Upper lobe of left lung (tissue), 4 donors: Measurements from ENCODE around the gene PTEN.
"Not testable (repeated sequence)": the region's sequence is repeated elsewhere in the genome, so short reads cannot be mapped to it uniquely, and the experiment has no call there.

Experiments
- EP300 ChIP-seq, 4 donors: sonication (generic); formaldehyde crosslinking; IDR thresholded peaks; one replicate each; pipeline ENCODE4 v1.5.1; 2017; ENCODE audit warnings: antibody characterized with exemption in 4 of 4, control low read depth in 2 of 4
- POLR2A ChIP-seq, 4 donors: fragments of 450-650 bp; IDR thresholded peaks; one replicate each; pipeline ENCODE4 v1.5.1; 2016 to 2017; ENCODE audit warnings: antibody characterized with exemption in 4 of 4, mild to moderate bottlenecking in 2 of 4
- POLR2AphosphoS5 ChIP-seq, 2 donors: sonication (generic); formaldehyde crosslinking; IDR thresholded peaks; one replicate each; pipeline ENCODE4 v1.5.1; 2017; ENCODE audit warnings: antibody characterized with exemption in 2 of 2
- TF ChIP-seq, protein P1 (sequence below), 6 experiments: fragments of 450-650 bp in 4 of 6; fragments of 200-600 bp in 2 of 6; sonication (generic) in 2 of 6; IDR thresholded peaks; one replicate each; pipeline ENCODE4 v1.5.1; 2016 to 2019; ENCODE audit warnings: antibody characterized with exemption in 6 of 6

DNA sequence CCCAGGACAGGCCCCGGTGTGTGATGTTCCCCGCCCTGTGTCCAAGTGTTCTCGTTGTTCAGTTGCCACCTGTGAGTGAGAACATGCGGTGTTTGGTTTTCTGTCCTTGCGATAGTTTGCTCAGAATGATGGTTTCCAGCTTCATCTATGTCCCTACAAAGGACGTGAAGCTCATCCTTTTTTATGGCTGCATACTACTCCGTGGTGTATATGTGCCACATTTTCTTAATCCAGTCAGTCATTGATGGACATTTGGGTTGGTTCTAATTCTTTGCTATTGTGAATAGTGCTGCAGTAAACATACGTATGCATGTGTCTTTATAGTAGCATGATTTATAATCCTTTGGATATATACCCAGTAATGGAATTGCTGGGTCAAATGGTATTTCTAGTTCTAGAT lies 34.5 kb downstream of the PTEN start:
- TF ChIP-seq, protein P1, sequence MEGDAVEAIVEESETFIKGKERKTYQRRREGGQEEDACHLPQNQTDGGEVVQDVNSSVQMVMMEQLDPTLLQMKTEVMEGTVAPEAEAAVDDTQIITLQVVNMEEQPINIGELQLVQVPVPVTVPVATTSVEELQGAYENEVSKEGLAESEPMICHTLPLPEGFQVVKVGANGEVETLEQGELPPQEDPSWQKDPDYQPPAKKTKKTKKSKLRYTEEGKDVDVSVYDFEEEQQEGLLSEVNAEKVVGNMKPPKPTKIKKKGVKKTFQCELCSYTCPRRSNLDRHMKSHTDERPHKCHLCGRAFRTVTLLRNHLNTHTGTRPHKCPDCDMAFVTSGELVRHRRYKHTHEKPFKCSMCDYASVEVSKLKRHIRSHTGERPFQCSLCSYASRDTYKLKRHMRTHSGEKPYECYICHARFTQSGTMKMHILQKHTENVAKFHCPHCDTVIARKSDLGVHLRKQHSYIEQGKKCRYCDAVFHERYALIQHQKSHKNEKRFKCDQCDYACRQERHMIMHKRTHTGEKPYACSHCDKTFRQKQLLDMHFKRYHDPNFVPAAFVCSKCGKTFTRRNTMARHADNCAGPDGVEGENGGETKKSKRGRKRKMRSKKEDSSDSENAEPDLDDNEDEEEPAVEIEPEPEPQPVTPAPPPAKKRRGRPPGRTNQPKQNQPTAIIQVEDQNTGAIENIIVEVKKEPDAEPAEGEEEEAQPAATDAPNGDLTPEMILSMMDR (IDR thresholded peaks at IDR 0.05) = not testable (repeated sequence)
- not testable (repeated sequence) for TF ChIP-seq POLR2A, EP300, POLR2AphosphoS5 (IDR thresholded peaks at IDR 0.05)
